ENCODE results near the gene NCKIPSD. TPM values are rescaled to one million over a fixed set of nuclear protein-coding genes. Genes with fewer than 3 reads are reported as not detected.

Gene NCKIPSD
- polyA plus RNA-seq, 12 donors: 5.2 to 17.8 (median 7.7) TPM; not detected in 1

- DNase-seq: no peak
Measured at GRCh38 chr3:48698891-48699290, 13.2 kb upstream of the NCKIPSD start.

GRCh38 chr3:48697952-48698351 lies 12.2 kb upstream of the NCKIPSD start:
- no peak for DNase-seq

GRCh38 chr3:48696601-48697000 lies 10.9 kb upstream of the NCKIPSD start:
- DNase-seq: no peak

- no peak for DNase-seq
Measured at GRCh38 chr3:48696156-48696555, 10.4 kb upstream of the NCKIPSD start.

GRCh38 chr3:48695393-48695753 lies 9.7 kb upstream of the NCKIPSD start:
- no peak for DNase-seq

- no peak for DNase-seq
Measured at GRCh38 chr3:48694610-48695392, 9.1 kb upstream of the NCKIPSD start.

GRCh38 chr3:48693826-48694225 lies 8.1 kb upstream of the NCKIPSD start:
- DNase-seq: no peak

- DNase-seq: no peak
Measured at GRCh38 chr3:48692551-48692950, 6.8 kb upstream of the NCKIPSD start.

- no peak for DNase-seq
Measured at GRCh38 chr3:48690846-48691458, 5.2 kb upstream of the NCKIPSD start.

GRCh38 chr3:48689384-48689783 lies 3.7 kb upstream of the NCKIPSD start:
- no peak for DNase-seq

- DNase-seq: no peak
Measured at GRCh38 chr3:48688737-48689075, 3.0 kb upstream of the NCKIPSD start.

- DNase-seq: no peak
Measured at GRCh38 chr3:48688032-48688736, 2.5 kb upstream of the NCKIPSD start.

GRCh38 chr3:48687220-48687678 lies 1.5 kb upstream of the NCKIPSD start:
- no peak for DNase-seq

GRCh38 chr3:48686538-48687219 lies 964 bp upstream of the NCKIPSD start:
- DNase-seq: no peak

GRCh38 chr3:48685293-48685602 lies 467 bp downstream of the NCKIPSD start:
- no peak for DNase-seq

GRCh38 chr3:48684480-48685143 lies 1.1 kb downstream of the NCKIPSD start:
- no peak for DNase-seq

GRCh38 chr3:48684054-48684349 lies 1.7 kb downstream of the NCKIPSD start:
- no peak for DNase-seq

GRCh38 chr3:48682786-48683185 lies 2.9 kb downstream of the NCKIPSD start:
- DNase-seq: no peak

GRCh38 chr3:48681974-48682610 lies 3.6 kb downstream of the NCKIPSD start:
- no peak for DNase-seq

GRCh38 chr3:48681541-48681880 lies 4.2 kb downstream of the NCKIPSD start:
- DNase-seq: no peak

GRCh38 chr3:48680811-48681540 lies 4.7 kb downstream of the NCKIPSD start:
- no peak for DNase-seq

All from muscle of arm (tissue), 12 donors.